Caco-2 (cell line): ENCODE data around the gene RPA4. TPM values are rescaled to one million over a fixed set of nuclear protein-coding genes. Genes with fewer than 3 reads are reported as not detected.
"Not testable (repeated sequence)": the region's sequence is repeated elsewhere in the genome, so short reads cannot be mapped to it uniquely, and the experiment has no call there.

ENCODE experiments used
- BruUV-seq: library from RNA; stranded (reverse); fragments of 400-500 nt; replicated peaks from 2 replicates; lab custom pipeline; 2021; lab: Mats Ljungman, UMichigan
- CTCF ChIA-PET: fragments of 300-600 bp; sonication (Branson Sonifier 250); formaldehyde crosslinking; loops from one replicate; lab custom pipeline; 2022; ENCODE audit warnings: antibody characterized with exemption; lab: Charles Lee
- POLR2A ChIA-PET: fragments of 300-600 bp; sonication (Branson Sonifier 250); formaldehyde crosslinking; loops from one replicate; lab custom pipeline; 2022; ENCODE audit warnings: antibody characterized with exemption; lab: Charles Lee
- DNase-seq, 2 experiments: peaks; one replicate each; pipeline versions ENCODE4 v3.0.0 to v3.0.0-alpha.2; 2020 to 2022
- H3K27me3 ChIP-seq: replicated peaks from 2 replicates; pipeline ENCODE4 v1.6.0; 2011; ENCODE audit warnings: low read length; ENCODE audit not compliant: control insufficient read depth, insufficient read depth
- H3K36me3 ChIP-seq: 2 replicates; pipeline ENCODE4 v1.5.1; 2011; ENCODE audit warnings: low read length; ENCODE audit not compliant: control insufficient read depth, insufficient read depth
- H3K4me1 ChIP-seq: fragments of 250-450 bp; sonication (Bioruptor Pico); 2 replicates; pipeline ENCODE4 v1.5.1; 2020; ENCODE audit warnings: mild to moderate bottlenecking
- H3K4me3 ChIP-seq: 2 replicates; pipeline ENCODE4 v1.5.1; 2011; ENCODE audit warnings: low read depth, mild to moderate bottlenecking, control low read depth, low read length
- H3K9me3 ChIP-seq: fragments of 250-450 bp; sonication (Bioruptor Pico); 2 replicates; pipeline ENCODE4 v1.5.1; 2020; ENCODE audit warnings: mild to moderate bottlenecking, moderate library complexity
- H3K27ac Mint-ChIP-seq: one replicate; pipeline ENCODE4 v1.8.0; 2022; ENCODE audit warnings: mixed read lengths; ENCODE audit not compliant: unreplicated experiment
- H3K27me3 Mint-ChIP-seq: one replicate; pipeline ENCODE4 v1.8.0; 2022; ENCODE audit warnings: mixed read lengths; ENCODE audit not compliant: insufficient read depth, unreplicated experiment
- H3K36me3 Mint-ChIP-seq: one replicate; pipeline ENCODE4 v1.8.0; 2022; ENCODE audit warnings: mild to moderate bottlenecking, mixed read lengths; ENCODE audit not compliant: insufficient read depth, unreplicated experiment
- H3K4me1 Mint-ChIP-seq: one replicate; pipeline ENCODE4 v1.8.0; 2022; ENCODE audit warnings: low read depth, mixed read lengths; ENCODE audit not compliant: unreplicated experiment
- H3K4me3 Mint-ChIP-seq: one replicate; pipeline ENCODE4 v1.8.0; 2022; ENCODE audit warnings: mild to moderate bottlenecking, moderate library complexity, mixed read lengths; ENCODE audit not compliant: unreplicated experiment
- H3K9me3 Mint-ChIP-seq: one replicate; pipeline ENCODE4 v1.8.0; 2022; ENCODE audit warnings: mixed read lengths; ENCODE audit not compliant: unreplicated experiment
- CTCF ChIP-seq, 2 experiments: fragments of 200-600 bp in 1 of 2; IDR thresholded peaks; 1 replicate in 1 of 2; 2 replicates in 1 of 2; pipeline versions ENCODE4 v1.5.1 to v1.8.0; 2011 to 2022; ENCODE audit warnings: antibody characterized with exemption in 1 of 2, control low read depth in 1 of 2, inconsistent platforms in 1 of 2, low read depth in 1 of 2, low read length in 1 of 2, mild to moderate bottlenecking in 1 of 2, moderate library complexity in 1 of 2; ENCODE audit not compliant: insufficient read depth in 1 of 2, severe bottlenecking in 1 of 2, unreplicated experiment in 1 of 2
- intact Hi-C: fragments of 100-400 bp; cut with micrococcal nuclease; formaldehyde crosslinking; loops from one replicate; pipeline ENCODE4 v1.10.0; 2022; ENCODE audit not compliant: unreplicated experiment
- total RNA-seq: library from RNA; stranded (reverse); gene quantifications from 2 replicates; pipeline ENCODE4 v1.2.3, GENCODE V29; 2022

RPA4 gene
- total RNA-seq, 1 experiment from 2014 or later, result 0.75 TPM

GRCh38 chrX:96843566-96843965 lies 40.1 kb upstream of the RPA4 start:
- Mint-ChIP-seq H3K4me3 (no peak overlapping the region), H3K9me3 (no peaks in the 10 kb centered on the region), H3K4me1 (no peaks in the 10 kb centered on the region), H3K27me3 (no peaks in the 10 kb centered on the region), H3K27ac (no peak overlapping the region), H3K36me3 (peaks cover 10% of the 10 kb centered on the region)
- intact Hi-C loops, result no loop called here
- H3K4me1 ChIP-seq, result no peaks in the 10 kb centered on the region
- no peak overlapping the region for H3K4me3 ChIP-seq
- H3K27me3 ChIP-seq, result no peaks in the 10 kb centered on the region
- ChIA-PET POLR2A (no interaction called here), CTCF (no interaction called here)
- no peak for TF ChIP-seq CTCF (IDR thresholded peaks at IDR 0.05; ENCODE audit: insufficient read depth in 1 of 2, low read depth in 1 of 2, low read length in 1 of 2, severe bottlenecking in 1 of 2, unreplicated experiment in 1 of 2)
- no peaks in the 10 kb centered on the region for H3K9me3 ChIP-seq
- no TSS peak for BruUV-seq
- no peaks in the 10 kb centered on the region for H3K36me3 ChIP-seq
- DNase-seq, result no peak

- POLR2A ChIA-PET, result no interaction called here
- no peak for TF ChIP-seq CTCF (IDR thresholded peaks at IDR 0.05; ENCODE audit: insufficient read depth in 1 of 2, low read depth in 1 of 2, low read length in 1 of 2, severe bottlenecking in 1 of 2, unreplicated experiment in 1 of 2)
- no peak overlapping the region for H3K27ac Mint-ChIP-seq
- BruUV-seq, result no TSS peak
- Histone ChIP-seq H3K4me3 (no peak overlapping the region), H3K36me3 (no peaks in the 10 kb centered on the region), H3K27me3 (no peaks in the 10 kb centered on the region), H3K9me3 (no peaks in the 10 kb centered on the region), H3K4me1 (no peaks in the 10 kb centered on the region)
- H3K27me3 Mint-ChIP-seq, result no peaks in the 10 kb centered on the region
- intact Hi-C loops, result no loop called here
- no peaks in the 10 kb centered on the region for H3K36me3 Mint-ChIP-seq
- CTCF ChIA-PET, result no interaction called here
- no peaks in the 10 kb centered on the region for H3K4me1 Mint-ChIP-seq
- DNase-seq, result no peak
- H3K9me3 Mint-ChIP-seq, result no peaks in the 10 kb centered on the region
- no peak overlapping the region for H3K4me3 Mint-ChIP-seq
Observed at GRCh38 chrX:96846841-96847240, 36.9 kb upstream of the RPA4 start.

- H3K36me3 Mint-ChIP-seq, H3K9me3 Mint-ChIP-seq, CTCF ChIA-PET, BruUV-seq, H3K4me3 Mint-ChIP-seq, H3K4me3 ChIP-seq, H3K27ac Mint-ChIP-seq, H3K4me1 Mint-ChIP-seq, H3K27me3 ChIP-seq, POLR2A ChIA-PET, H3K27me3 Mint-ChIP-seq, H3K36me3 ChIP-seq, intact Hi-C loops, DNase-seq, H3K9me3 ChIP-seq, H3K4me1 ChIP-seq: not testable (repeated sequence)
Observed at GRCh38 chrX:96859422-96859821, 24.3 kb upstream of the RPA4 start.

GRCh38 chrX:96861218-96861617 lies 22.5 kb upstream of the RPA4 start:
- Histone ChIP-seq H3K27me3 (no peaks in the 10 kb centered on the region), H3K9me3 (no peaks in the 10 kb centered on the region), H3K36me3 (no peaks in the 10 kb centered on the region), H3K4me1 (no peaks in the 10 kb centered on the region), H3K4me3 (no peak overlapping the region)
- Mint-ChIP-seq H3K36me3 (no peaks in the 10 kb centered on the region), H3K4me3 (no peak overlapping the region), H3K27me3 (no peaks in the 10 kb centered on the region), H3K27ac (no peak overlapping the region), H3K9me3 (no peaks in the 10 kb centered on the region), H3K4me1 (no peaks in the 10 kb centered on the region)
- BruUV-seq, result no TSS peak
- intact Hi-C loops, result no loop called here
- no peak for TF ChIP-seq CTCF (IDR thresholded peaks at IDR 0.05; ENCODE audit: insufficient read depth in 1 of 2, low read depth in 1 of 2, low read length in 1 of 2, severe bottlenecking in 1 of 2, unreplicated experiment in 1 of 2)
- POLR2A ChIA-PET, result no interaction called here
- no peak for DNase-seq
- CTCF ChIA-PET, result no interaction called here
